ENCODE data around the gene PARP14.
A peak's percentile ranks its signal among the peaks of the same experiment; 100 is the strongest.
"Not testable (repeated sequence)": the region's sequence is repeated elsewhere in the genome, so short reads cannot be mapped to it uniquely, and the experiment has no call there.

The PARP14 gene

GRCh38 chr3:122680475-122681283, at the start of gene PARP14:
PARP14 (plus strand) TSS chr3:122680839; CDS start chr3:122680884, 45 bp downstream.
- peak; percentile 83 for DNase-seq
- in situ Hi-C loops (cut with HindIII; ENCODE audit: low pct_ligation_motif_present, low pct_unique_long_range_greater_than_20kb, low sequenced_read_pairs), result no loop called here

GRCh38 chr3:122635789-122636188, 44.9 kb upstream of the PARP14 start:
- in situ Hi-C loops (cut with HindIII; ENCODE audit: low pct_ligation_motif_present, low pct_unique_long_range_greater_than_20kb, low sequenced_read_pairs), result no loop called here
- no peak for DNase-seq

GRCh38 chr3:122636697-122637096, 43.9 kb upstream of the PARP14 start:
- in situ Hi-C loops (cut with HindIII; ENCODE audit: low pct_ligation_motif_present, low pct_unique_long_range_greater_than_20kb, low sequenced_read_pairs), result no loop called here
- no peak for DNase-seq

GRCh38 chr3:122640437-122640999, 40.1 kb upstream of the PARP14 start:
- in situ Hi-C loops (cut with HindIII; ENCODE audit: low pct_ligation_motif_present, low pct_unique_long_range_greater_than_20kb, low sequenced_read_pairs), result no loop called here

GRCh38 chr3:122642935-122643334, 37.7 kb upstream of the PARP14 start:
- in situ Hi-C loops (cut with HindIII; ENCODE audit: low pct_ligation_motif_present, low pct_unique_long_range_greater_than_20kb, low sequenced_read_pairs), result no loop called here

More at GRCh38 chr3:122640437-122640999, 40.1 kb upstream of the PARP14 start:
- DNase-seq, result no peak

GRCh38 chr3:122646146-122646988, 34.3 kb upstream of the PARP14 start:
- in situ Hi-C loops (cut with HindIII; ENCODE audit: low pct_ligation_motif_present, low pct_unique_long_range_greater_than_20kb, low sequenced_read_pairs), result no loop called here
- peak; percentile 44 for DNase-seq

More at GRCh38 chr3:122642935-122643334, 37.7 kb upstream of the PARP14 start:
- no peak for DNase-seq

GRCh38 chr3:122651233-122651907, 29.3 kb upstream of the PARP14 start:
- in situ Hi-C loops (cut with HindIII; ENCODE audit: low pct_ligation_motif_present, low pct_unique_long_range_greater_than_20kb, low sequenced_read_pairs); DNase-seq: not testable (repeated sequence)

- in situ Hi-C loops (cut with HindIII; ENCODE audit: low pct_ligation_motif_present, low pct_unique_long_range_greater_than_20kb, low sequenced_read_pairs); DNase-seq: not testable (repeated sequence)
Measured at GRCh38 chr3:122651962-122652361, 28.7 kb upstream of the PARP14 start.

- in situ Hi-C loops (cut with HindIII; ENCODE audit: low pct_ligation_motif_present, low pct_unique_long_range_greater_than_20kb, low sequenced_read_pairs); DNase-seq: not testable (repeated sequence)
Measured at GRCh38 chr3:122658336-122658735, 22.3 kb upstream of the PARP14 start.

- in situ Hi-C loops (cut with HindIII; ENCODE audit: low pct_ligation_motif_present, low pct_unique_long_range_greater_than_20kb, low sequenced_read_pairs), result no loop called here
- DNase-seq, result no peak
Measured at GRCh38 chr3:122660297-122660974, 20.2 kb upstream of the PARP14 start.

- in situ Hi-C loops (cut with HindIII; ENCODE audit: low pct_ligation_motif_present, low pct_unique_long_range_greater_than_20kb, low sequenced_read_pairs), result no loop called here
- no peak for DNase-seq
Measured at GRCh38 chr3:122661633-122662032, 19.0 kb upstream of the PARP14 start.

- no peak for DNase-seq
- in situ Hi-C loops (cut with HindIII; ENCODE audit: low pct_ligation_motif_present, low pct_unique_long_range_greater_than_20kb, low sequenced_read_pairs), result no loop called here
Measured at GRCh38 chr3:122662505-122662904, 18.1 kb upstream of the PARP14 start.

- in situ Hi-C loops (cut with HindIII; ENCODE audit: low pct_ligation_motif_present, low pct_unique_long_range_greater_than_20kb, low sequenced_read_pairs), result no loop called here
- no peak for DNase-seq
Measured at GRCh38 chr3:122665226-122665786, 15.3 kb upstream of the PARP14 start.

GRCh38 chr3:122665881-122666280, 14.8 kb upstream of the PARP14 start:
- DNase-seq, result no peak
- in situ Hi-C loops (cut with HindIII; ENCODE audit: low pct_ligation_motif_present, low pct_unique_long_range_greater_than_20kb, low sequenced_read_pairs), result no loop called here

GRCh38 chr3:122668930-122669730, 11.5 kb upstream of the PARP14 start:
- DNase-seq, result peak; percentile 57
- in situ Hi-C loops (cut with HindIII; ENCODE audit: low pct_ligation_motif_present, low pct_unique_long_range_greater_than_20kb, low sequenced_read_pairs), result no loop called here

- no peak for DNase-seq
Measured at GRCh38 chr3:122671553-122671952, 9.1 kb upstream of the PARP14 start.

GRCh38 chr3:122674339-122674738, 6.3 kb upstream of the PARP14 start:
- in situ Hi-C loops (cut with HindIII; ENCODE audit: low pct_ligation_motif_present, low pct_unique_long_range_greater_than_20kb, low sequenced_read_pairs), result no loop called here

More at GRCh38 chr3:122671553-122671952, 9.1 kb upstream of the PARP14 start:
- in situ Hi-C loops (cut with HindIII; ENCODE audit: low pct_ligation_motif_present, low pct_unique_long_range_greater_than_20kb, low sequenced_read_pairs), result no loop called here

More at GRCh38 chr3:122674339-122674738, 6.3 kb upstream of the PARP14 start:
- DNase-seq, result no peak

Measured in ACHN (cell line).